H1 (cell line): ENCODE measurements around the gene LCLAT1. TPM values are rescaled to one million over a fixed set of nuclear protein-coding genes. Genes with fewer than 3 reads are reported as not detected.

Experiments
- CHD7 ChIP-seq: fragments of 300-600 bp; sonication (generic); IDR thresholded peaks from 2 replicates; pipeline ENCODE4 v1.7.1; 2012; ENCODE audit warnings: low read length, moderate library complexity, mild to moderate bottlenecking, inconsistent platforms; ENCODE audit not compliant: insufficient replicate concordance
- POU5F1 ChIP-seq: IDR thresholded peaks from 2 replicates; pipeline ENCODE4 v1.6.1; 2011; ENCODE audit warnings: low read depth, mild to moderate bottlenecking, low read length, moderate library complexity
- TEAD4 ChIP-seq: IDR thresholded peaks from 2 replicates; pipeline ENCODE4 v1.6.1; 2012; ENCODE audit warnings: low read depth, low read length, inconsistent platforms, mixed read lengths
- polyA plus RNA-seq, 7 experiments: library from polyadenylated mRNA; depleted of rRNA in 3 of 7; stranded (reverse) in 5 of 7; unstranded in 2 of 7; fragments of >200 nt in 5 of 7; fragments of 200-250 nt in 2 of 7; gene quantifications; 1 replicate in 5 of 7; 2 replicates in 1 of 7; 4 replicates in 1 of 7; pipeline versions ENCODE4 v1.2.1 to v1.2.3, GENCODE V29; 2011 to 2013; ENCODE audit warnings: missing spikeins in 2 of 7, mixed read lengths in 2 of 7
- total RNA-seq: library from RNA; stranded (reverse); fragmentation: NEBNext Ultra II Directional; extraction: Animal tissue kit (Norgen Biotek cat#: 25700); gene quantifications from 2 replicates; pipeline ENCODE4 v1.2.1, GENCODE V29; 2021
- TF ChIP-seq, protein P1 (sequence below), 3 experiments: IDR thresholded peaks; 1 replicate in 2 of 3; 2 replicates in 1 of 3; pipeline versions ENCODE4 v1.5.1 to v1.6.1; 2011; ENCODE audit warnings: low read length in 3 of 3, mild to moderate bottlenecking in 3 of 3, inconsistent platforms in 2 of 3, low read depth in 1 of 3, moderate library complexity in 1 of 3; ENCODE audit not compliant: insufficient read depth in 1 of 3; ENCODE audit errors: control extremely low read depth in 1 of 3

The LCLAT1 gene
- total and polyA plus RNA-seq, 2 of the 8 experiments (the other 6 are each of a cell fraction or from before 2014, with no cell fraction given): 7.6 to 22.0 TPM

- TF ChIP-seq CHD7 (no peak), TEAD4 (no peak), POU5F1 (no peak)
- TF ChIP-seq, protein P1, sequence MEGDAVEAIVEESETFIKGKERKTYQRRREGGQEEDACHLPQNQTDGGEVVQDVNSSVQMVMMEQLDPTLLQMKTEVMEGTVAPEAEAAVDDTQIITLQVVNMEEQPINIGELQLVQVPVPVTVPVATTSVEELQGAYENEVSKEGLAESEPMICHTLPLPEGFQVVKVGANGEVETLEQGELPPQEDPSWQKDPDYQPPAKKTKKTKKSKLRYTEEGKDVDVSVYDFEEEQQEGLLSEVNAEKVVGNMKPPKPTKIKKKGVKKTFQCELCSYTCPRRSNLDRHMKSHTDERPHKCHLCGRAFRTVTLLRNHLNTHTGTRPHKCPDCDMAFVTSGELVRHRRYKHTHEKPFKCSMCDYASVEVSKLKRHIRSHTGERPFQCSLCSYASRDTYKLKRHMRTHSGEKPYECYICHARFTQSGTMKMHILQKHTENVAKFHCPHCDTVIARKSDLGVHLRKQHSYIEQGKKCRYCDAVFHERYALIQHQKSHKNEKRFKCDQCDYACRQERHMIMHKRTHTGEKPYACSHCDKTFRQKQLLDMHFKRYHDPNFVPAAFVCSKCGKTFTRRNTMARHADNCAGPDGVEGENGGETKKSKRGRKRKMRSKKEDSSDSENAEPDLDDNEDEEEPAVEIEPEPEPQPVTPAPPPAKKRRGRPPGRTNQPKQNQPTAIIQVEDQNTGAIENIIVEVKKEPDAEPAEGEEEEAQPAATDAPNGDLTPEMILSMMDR (IDR thresholded peaks at IDR 0.05; ENCODE audit: control extremely low read depth in 1 of 3, insufficient read depth in 1 of 3, low read depth in 1 of 3, low read length in 3 of 3): no peak
- TF ChIP-seq, all 59 proteins: peak for 0
Measured at GRCh38 chr2:30691091-30691947, 244.3 kb downstream of the LCLAT1 start (continued).
